Caco-2 (cell line): ENCODE data around the gene DMRTC2. TPM values are rescaled to one million over a fixed set of nuclear protein-coding genes. Genes with fewer than 3 reads are reported as not detected.

Experiments used
- BruUV-seq: library from RNA; stranded (reverse); fragments of 400-500 nt; replicated peaks from 2 replicates; lab custom pipeline; 2021; lab: Mats Ljungman, UMichigan
- CTCF ChIA-PET: fragments of 300-600 bp; sonication (Branson Sonifier 250); formaldehyde crosslinking; loops from one replicate; lab custom pipeline; 2022; ENCODE audit warnings: antibody characterized with exemption; lab: Charles Lee
- POLR2A ChIA-PET: fragments of 300-600 bp; sonication (Branson Sonifier 250); formaldehyde crosslinking; loops from one replicate; lab custom pipeline; 2022; ENCODE audit warnings: antibody characterized with exemption; lab: Charles Lee
- DNase-seq, 2 experiments: peaks; one replicate each; pipeline versions ENCODE4 v3.0.0 to v3.0.0-alpha.2; 2020 to 2022
- H3K27me3 ChIP-seq: replicated peaks from 2 replicates; pipeline ENCODE4 v1.6.0; 2011; ENCODE audit warnings: low read length; ENCODE audit not compliant: control insufficient read depth, insufficient read depth
- H3K36me3 ChIP-seq: 2 replicates; pipeline ENCODE4 v1.5.1; 2011; ENCODE audit warnings: low read length; ENCODE audit not compliant: control insufficient read depth, insufficient read depth
- H3K4me1 ChIP-seq: fragments of 250-450 bp; sonication (Bioruptor Pico); 2 replicates; pipeline ENCODE4 v1.5.1; 2020; ENCODE audit warnings: mild to moderate bottlenecking
- H3K4me3 ChIP-seq: 2 replicates; pipeline ENCODE4 v1.5.1; 2011; ENCODE audit warnings: low read depth, mild to moderate bottlenecking, control low read depth, low read length
- H3K9me3 ChIP-seq: fragments of 250-450 bp; sonication (Bioruptor Pico); 2 replicates; pipeline ENCODE4 v1.5.1; 2020; ENCODE audit warnings: mild to moderate bottlenecking, moderate library complexity
- H3K27ac Mint-ChIP-seq: one replicate; pipeline ENCODE4 v1.8.0; 2022; ENCODE audit warnings: mixed read lengths; ENCODE audit not compliant: unreplicated experiment
- H3K27me3 Mint-ChIP-seq: one replicate; pipeline ENCODE4 v1.8.0; 2022; ENCODE audit warnings: mixed read lengths; ENCODE audit not compliant: insufficient read depth, unreplicated experiment
- H3K36me3 Mint-ChIP-seq: one replicate; pipeline ENCODE4 v1.8.0; 2022; ENCODE audit warnings: mild to moderate bottlenecking, mixed read lengths; ENCODE audit not compliant: insufficient read depth, unreplicated experiment
- H3K4me1 Mint-ChIP-seq: one replicate; pipeline ENCODE4 v1.8.0; 2022; ENCODE audit warnings: low read depth, mixed read lengths; ENCODE audit not compliant: unreplicated experiment
- H3K4me3 Mint-ChIP-seq: one replicate; pipeline ENCODE4 v1.8.0; 2022; ENCODE audit warnings: mild to moderate bottlenecking, moderate library complexity, mixed read lengths; ENCODE audit not compliant: unreplicated experiment
- H3K9me3 Mint-ChIP-seq: one replicate; pipeline ENCODE4 v1.8.0; 2022; ENCODE audit warnings: mixed read lengths; ENCODE audit not compliant: unreplicated experiment
- intact Hi-C: fragments of 100-400 bp; cut with micrococcal nuclease; formaldehyde crosslinking; loops from one replicate; pipeline ENCODE4 v1.10.0; 2022; ENCODE audit not compliant: unreplicated experiment
- total RNA-seq: library from RNA; stranded (reverse); gene quantifications from 2 replicates; pipeline ENCODE4 v1.2.3, GENCODE V29; 2022
- TF ChIP-seq, protein P1 (sequence below), 2 experiments: fragments of 200-600 bp in 1 of 2; IDR thresholded peaks; 1 replicate in 1 of 2; 2 replicates in 1 of 2; pipeline versions ENCODE4 v1.5.1 to v1.8.0; 2011 to 2022; ENCODE audit warnings: antibody characterized with exemption in 1 of 2, control low read depth in 1 of 2, inconsistent platforms in 1 of 2, low read depth in 1 of 2, low read length in 1 of 2, mild to moderate bottlenecking in 1 of 2, moderate library complexity in 1 of 2; ENCODE audit not compliant: insufficient read depth in 1 of 2, severe bottlenecking in 1 of 2, unreplicated experiment in 1 of 2

Gene DMRTC2
- total RNA-seq, 1 experiment from 2014 or later = not detected

DNA sequence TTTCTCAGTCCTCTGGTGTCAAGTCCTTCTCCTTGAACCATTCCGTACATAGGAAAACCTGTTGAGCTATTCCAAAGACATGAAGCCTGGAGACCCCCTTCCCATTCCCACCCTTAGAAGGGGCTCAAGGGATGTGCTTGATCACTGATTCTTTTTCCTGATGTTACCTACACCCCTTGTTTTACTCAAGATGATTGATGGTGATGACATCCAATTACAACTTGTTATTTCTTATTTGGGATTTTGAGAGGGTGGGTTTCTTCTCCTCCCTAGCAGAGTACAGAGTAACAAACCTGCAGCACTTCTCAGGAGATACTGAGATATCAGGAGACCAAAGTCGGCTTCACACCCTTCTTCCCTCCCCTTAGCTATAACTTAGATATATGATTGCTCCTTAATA is 8.5 kb downstream of the DMRTC2 start:
- no TSS peak for BruUV-seq
- ChIA-PET CTCF (no interaction called here), POLR2A (no interaction called here)
- no peak overlapping the region for H3K4me3 Mint-ChIP-seq
- H3K36me3 Mint-ChIP-seq = no peaks in the 10 kb centered on the region
- TF ChIP-seq, protein P1, sequence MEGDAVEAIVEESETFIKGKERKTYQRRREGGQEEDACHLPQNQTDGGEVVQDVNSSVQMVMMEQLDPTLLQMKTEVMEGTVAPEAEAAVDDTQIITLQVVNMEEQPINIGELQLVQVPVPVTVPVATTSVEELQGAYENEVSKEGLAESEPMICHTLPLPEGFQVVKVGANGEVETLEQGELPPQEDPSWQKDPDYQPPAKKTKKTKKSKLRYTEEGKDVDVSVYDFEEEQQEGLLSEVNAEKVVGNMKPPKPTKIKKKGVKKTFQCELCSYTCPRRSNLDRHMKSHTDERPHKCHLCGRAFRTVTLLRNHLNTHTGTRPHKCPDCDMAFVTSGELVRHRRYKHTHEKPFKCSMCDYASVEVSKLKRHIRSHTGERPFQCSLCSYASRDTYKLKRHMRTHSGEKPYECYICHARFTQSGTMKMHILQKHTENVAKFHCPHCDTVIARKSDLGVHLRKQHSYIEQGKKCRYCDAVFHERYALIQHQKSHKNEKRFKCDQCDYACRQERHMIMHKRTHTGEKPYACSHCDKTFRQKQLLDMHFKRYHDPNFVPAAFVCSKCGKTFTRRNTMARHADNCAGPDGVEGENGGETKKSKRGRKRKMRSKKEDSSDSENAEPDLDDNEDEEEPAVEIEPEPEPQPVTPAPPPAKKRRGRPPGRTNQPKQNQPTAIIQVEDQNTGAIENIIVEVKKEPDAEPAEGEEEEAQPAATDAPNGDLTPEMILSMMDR (IDR thresholded peaks at IDR 0.05; ENCODE audit: insufficient read depth in 1 of 2, low read depth in 1 of 2, low read length in 1 of 2, severe bottlenecking in 1 of 2, unreplicated experiment in 1 of 2) = no peak
- Histone ChIP-seq H3K4me3 (no peak overlapping the region), H3K36me3 (no peaks in the 10 kb centered on the region), H3K27me3 (no peaks in the 10 kb centered on the region), H3K4me1 (no peaks in the 10 kb centered on the region), H3K9me3 (no peaks in the 10 kb centered on the region)
- H3K27ac Mint-ChIP-seq = no peak overlapping the region
- no peak for DNase-seq
- no peaks in the 10 kb centered on the region for H3K9me3 Mint-ChIP-seq
- no peaks in the 10 kb centered on the region for H3K4me1 Mint-ChIP-seq
- peaks cover 22% of the 10 kb centered on the region for H3K27me3 Mint-ChIP-seq
- intact Hi-C loops = no loop called here

DNA sequence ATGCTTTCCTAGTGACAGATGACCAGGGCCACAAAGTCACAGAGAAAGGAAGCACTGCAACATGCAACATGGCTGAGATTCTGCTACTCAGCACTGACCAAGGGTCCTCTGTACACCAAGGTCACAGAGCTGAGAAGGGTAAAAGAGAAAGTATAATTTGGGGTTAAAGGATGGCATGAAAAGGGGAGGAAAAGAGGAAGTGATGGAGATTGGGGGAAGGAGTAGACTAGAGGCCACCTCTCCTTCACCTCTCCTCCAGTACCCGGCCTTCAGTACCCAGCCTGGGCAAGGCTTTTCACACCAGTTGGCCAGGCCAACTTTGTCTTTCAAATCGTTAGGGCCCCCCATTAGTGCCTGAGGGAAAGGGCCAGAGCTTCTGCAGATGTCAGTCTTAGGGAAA is 8.9 kb downstream of the DMRTC2 start:
- Histone ChIP-seq H3K27me3 (no peaks in the 10 kb centered on the region), H3K36me3 (no peaks in the 10 kb centered on the region), H3K4me1 (0 out of 2 replicates have a peak, but pooled peaks cover under 1% of the 10 kb centered on the region), H3K9me3 (no peaks in the 10 kb centered on the region), H3K4me3 (no peak overlapping the region)
- ChIA-PET CTCF (no interaction called here), POLR2A (no interaction called here)
- no peak for DNase-seq
- TF ChIP-seq, protein P1 (IDR thresholded peaks at IDR 0.05; ENCODE audit: insufficient read depth in 1 of 2, low read depth in 1 of 2, low read length in 1 of 2, severe bottlenecking in 1 of 2, unreplicated experiment in 1 of 2) = no peak
- Mint-ChIP-seq H3K27ac (no peak overlapping the region), H3K27me3 (peaks cover 22% of the 10 kb centered on the region), H3K4me3 (no peak overlapping the region), H3K36me3 (no peaks in the 10 kb centered on the region), H3K4me1 (no peaks in the 10 kb centered on the region), H3K9me3 (no peaks in the 10 kb centered on the region)
- BruUV-seq = no TSS peak
- intact Hi-C loops = no loop called here

DNA sequence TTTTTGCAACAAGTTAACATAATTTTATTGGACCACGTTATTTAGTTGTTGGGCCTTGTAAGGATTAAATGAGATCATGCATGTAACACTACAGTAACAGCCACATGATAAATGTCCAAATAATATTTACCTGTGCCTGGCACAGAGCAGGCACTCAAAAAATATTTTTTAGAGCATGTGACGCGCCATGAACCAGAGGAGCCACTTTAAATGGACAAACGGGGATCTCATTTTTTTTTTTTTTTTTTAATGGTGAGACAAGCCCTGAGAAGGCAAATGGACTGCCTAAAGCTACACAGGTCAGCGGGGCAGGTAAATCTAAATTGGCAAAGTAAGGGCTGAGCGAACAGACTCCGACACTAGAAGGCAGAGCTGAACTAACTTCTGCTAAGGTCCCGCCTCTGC is 14.4 kb downstream of the DMRTC2 start:
- H3K9me3 Mint-ChIP-seq = no peaks in the 10 kb centered on the region
- POLR2A ChIA-PET = interaction anchor here (0.7 to 2.7 kb wide), 11 partner anchors 9 to 495 kb away, joined by 3 to 21 read pairs (median 7); partner anchors contain the start of genes B9D2, DMAC2, RABAC1 and ZNF574
- no peak for DNase-seq

More for the DNA sequence above, 14.4 kb downstream of the DMRTC2 start:
- Histone ChIP-seq H3K36me3 (peaks cover 16% of the 10 kb centered on the region), H3K4me1 (peaks cover 18% of the 10 kb centered on the region), H3K27me3 (no peaks in the 10 kb centered on the region), H3K4me3 (peak overlapping the region; percentile 24), H3K9me3 (no peaks in the 10 kb centered on the region)
- intact Hi-C loops = loop anchor here (1.0 kb wide), 2 partner anchors 92 to 100 kb away; partner anchors contain the start of gene RABAC1
- TF ChIP-seq, protein P1 (IDR thresholded peaks at IDR 0.05; ENCODE audit: insufficient read depth in 1 of 2, low read depth in 1 of 2, low read length in 1 of 2, severe bottlenecking in 1 of 2, unreplicated experiment in 1 of 2) = no peak
- Mint-ChIP-seq H3K27me3 (peaks cover 7% of the 10 kb centered on the region), H3K27ac (peak overlapping the region; percentile 94), H3K4me1 (peaks cover 5% of the 10 kb centered on the region), H3K4me3 (peak overlapping the region; percentile 84), H3K36me3 (peaks cover 47% of the 10 kb centered on the region)
- no TSS peak for BruUV-seq
- CTCF ChIA-PET = interaction anchor here (0.7 to 2.0 kb wide), 13 partner anchors 14 to 1105 kb away, joined by 3 to 8 read pairs (median 4); no protein-coding TSS in a partner anchor
